Mononuclear cell (primary cell): Measurements from ENCODE around the gene UBE2O. TPM values are rescaled to one million over a fixed set of nuclear protein-coding genes. Genes with fewer than 3 reads are reported as not detected.

ENCODE experiments used
- H3K27me3 ChIP-seq: 2 replicates; pipeline ENCODE4 v1.6.0; 2011; ENCODE audit warnings: low read length, control low read depth; ENCODE audit not compliant: insufficient read depth
- H3K4me1 ChIP-seq: 2 replicates; pipeline ENCODE4 v1.5.1; 2011; ENCODE audit warnings: mild to moderate bottlenecking, low read length, control low read depth; ENCODE audit not compliant: insufficient read depth
- H3K4me3 ChIP-seq: 2 replicates; pipeline ENCODE4 v1.5.1; 2011; ENCODE audit warnings: mild to moderate bottlenecking, low read length, moderate library complexity
- H3K9me3 ChIP-seq: 2 replicates; pipeline ENCODE4 v1.5.1; 2011; ENCODE audit warnings: low read depth, mild to moderate bottlenecking, control low read depth, low read length
- total RNA-seq: library from RNA; depleted of rRNA; stranded (reverse); fragments of >200 nt; gene quantifications from one replicate; pipeline ENCODE4 v1.2.3, GENCODE V29; 2012

Gene UBE2O
- total RNA-seq, 1 donor: 15.2 TPM

DNA sequence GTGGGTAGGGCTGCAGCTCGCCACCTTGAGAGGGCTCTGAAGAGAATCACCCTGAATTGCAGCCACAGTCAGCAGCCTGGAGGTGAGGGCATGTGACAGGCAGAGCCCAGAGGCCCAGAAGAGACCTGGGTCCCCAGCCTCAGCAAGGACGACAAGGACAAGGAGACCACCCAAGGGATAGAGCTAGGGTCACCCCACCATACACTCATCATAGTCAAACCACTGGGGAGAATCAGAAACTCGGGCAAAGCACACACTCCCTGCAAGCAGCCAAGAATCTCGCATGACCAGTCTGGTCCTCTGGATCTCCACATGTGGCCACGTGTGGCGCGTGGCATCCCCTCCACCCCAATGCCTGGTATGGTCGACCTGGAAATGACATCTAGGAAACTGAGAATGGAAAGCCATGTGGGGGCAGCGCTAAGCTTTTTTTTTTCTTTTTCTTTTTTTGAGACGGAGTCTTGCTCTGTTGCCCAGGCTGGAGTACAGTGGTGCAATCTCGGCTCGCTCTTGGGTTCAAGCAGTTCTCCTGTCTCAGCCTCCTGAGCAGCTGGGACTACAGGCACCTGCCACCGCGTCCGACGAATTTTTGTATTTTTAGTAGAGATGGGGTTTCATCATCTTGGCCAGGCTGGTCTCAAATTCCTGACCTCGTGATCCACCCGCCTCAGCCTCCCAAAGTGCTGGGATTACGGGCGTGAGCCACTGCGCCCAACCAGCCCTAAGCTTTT, 73.1 kb downstream of the UBE2O start:
- Histone ChIP-seq H3K27me3 (no peaks in the 10 kb centered on the region), H3K4me3 (no peak overlapping the region), H3K9me3 (no peaks in the 10 kb centered on the region), H3K4me1 (peaks cover 33% of the 10 kb centered on the region)

GRCh38 chr17:76379275-76379641, 73.7 kb downstream of the UBE2O start:
- Histone ChIP-seq H3K4me3 (no peak overlapping the region), H3K27me3 (no peaks in the 10 kb centered on the region), H3K4me1 (peaks cover 29% of the 10 kb centered on the region), H3K9me3 (no peaks in the 10 kb centered on the region)

DNA sequence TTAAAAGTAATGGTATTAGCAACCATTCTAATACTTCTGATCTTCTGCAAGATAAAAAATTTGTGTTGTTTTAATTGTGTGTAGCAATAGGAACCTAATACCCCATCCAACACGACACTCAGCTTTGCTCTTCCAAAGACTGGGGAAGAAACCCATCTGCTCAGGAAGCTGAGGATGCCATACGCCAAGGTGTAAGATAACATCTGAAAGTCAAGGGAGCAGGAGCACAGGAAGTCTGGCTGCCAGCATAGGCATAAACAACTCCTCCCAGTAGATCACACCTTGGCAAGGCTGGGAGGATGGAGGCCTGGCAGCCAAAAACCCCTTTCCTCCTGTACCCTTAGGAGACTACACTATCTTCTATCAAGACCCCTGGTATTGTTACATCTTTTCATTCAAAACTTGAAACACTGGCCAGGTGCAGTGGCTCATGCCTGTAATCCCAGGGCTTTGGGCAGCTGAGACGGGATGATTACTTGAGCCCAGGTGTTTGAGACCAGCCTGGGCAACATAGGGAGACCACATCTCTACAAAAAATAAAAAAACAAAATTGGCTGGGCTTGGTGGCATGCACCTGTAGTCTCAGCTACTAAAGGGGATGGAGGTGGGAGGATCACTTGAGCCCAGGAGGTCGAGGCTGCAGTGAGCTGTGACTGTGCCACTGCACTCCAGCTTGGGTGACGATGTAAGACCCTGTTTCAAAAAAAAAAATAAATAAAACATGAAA, 74.2 kb downstream of the UBE2O start:
- Histone ChIP-seq H3K4me3 (no peak overlapping the region), H3K4me1 (peaks cover 26% of the 10 kb centered on the region), H3K27me3 (no peaks in the 10 kb centered on the region), H3K9me3 (no peaks in the 10 kb centered on the region)

DNA sequence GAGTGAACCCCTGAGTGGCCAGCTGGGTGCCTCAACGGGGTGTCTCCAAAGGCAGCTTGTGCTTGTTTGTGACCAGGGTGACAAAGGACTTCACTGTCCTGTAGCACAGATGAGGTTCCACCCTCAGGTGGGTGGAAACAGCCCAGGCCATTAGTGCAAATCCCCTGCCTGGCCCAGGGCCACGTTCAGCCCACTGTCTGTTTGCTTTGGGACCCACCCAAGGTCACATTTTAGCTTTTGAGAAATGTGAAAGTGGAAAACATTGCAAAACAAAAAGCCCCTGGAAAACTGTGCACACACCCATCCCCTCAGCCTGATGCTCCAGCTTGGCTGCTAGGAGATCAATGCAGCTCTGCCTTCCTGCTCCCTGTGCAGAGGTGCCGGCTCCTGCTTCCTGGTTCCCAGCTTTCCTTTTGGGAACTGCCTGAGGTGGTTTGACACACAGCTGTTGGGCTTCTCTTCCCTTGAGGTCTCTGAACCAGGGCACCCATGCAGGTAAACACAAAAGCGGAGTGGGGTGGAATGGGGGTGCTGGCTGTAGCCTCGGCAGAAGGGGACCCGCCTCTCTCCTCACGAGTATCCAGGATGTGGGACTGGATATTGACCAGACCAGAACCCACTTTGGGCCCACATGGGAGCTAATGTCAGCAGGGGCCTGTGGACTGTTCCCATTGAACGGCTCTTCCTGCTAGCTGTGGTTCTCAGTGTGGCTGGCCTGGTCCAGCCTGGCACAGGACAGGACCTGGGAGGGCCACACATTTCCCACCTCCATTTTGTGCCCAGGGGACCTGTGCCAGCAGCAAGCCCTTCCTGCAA, 76.4 kb downstream of the UBE2O start:
- no peaks in the 10 kb centered on the region for H3K9me3 ChIP-seq

GRCh38 chr17:76371656-76372628, 81.0 kb downstream of the UBE2O start:
- Histone ChIP-seq H3K27me3 (no peaks in the 10 kb centered on the region), H3K9me3 (no peaks in the 10 kb centered on the region), H3K4me1 (no peaks in the 10 kb centered on the region), H3K4me3 (no peak overlapping the region)

More for the DNA sequence above, 76.4 kb downstream of the UBE2O start:
- H3K4me1 ChIP-seq: peaks cover 8% of the 10 kb centered on the region
- no peak overlapping the region for H3K4me3 ChIP-seq
- no peaks in the 10 kb centered on the region for H3K27me3 ChIP-seq

DNA sequence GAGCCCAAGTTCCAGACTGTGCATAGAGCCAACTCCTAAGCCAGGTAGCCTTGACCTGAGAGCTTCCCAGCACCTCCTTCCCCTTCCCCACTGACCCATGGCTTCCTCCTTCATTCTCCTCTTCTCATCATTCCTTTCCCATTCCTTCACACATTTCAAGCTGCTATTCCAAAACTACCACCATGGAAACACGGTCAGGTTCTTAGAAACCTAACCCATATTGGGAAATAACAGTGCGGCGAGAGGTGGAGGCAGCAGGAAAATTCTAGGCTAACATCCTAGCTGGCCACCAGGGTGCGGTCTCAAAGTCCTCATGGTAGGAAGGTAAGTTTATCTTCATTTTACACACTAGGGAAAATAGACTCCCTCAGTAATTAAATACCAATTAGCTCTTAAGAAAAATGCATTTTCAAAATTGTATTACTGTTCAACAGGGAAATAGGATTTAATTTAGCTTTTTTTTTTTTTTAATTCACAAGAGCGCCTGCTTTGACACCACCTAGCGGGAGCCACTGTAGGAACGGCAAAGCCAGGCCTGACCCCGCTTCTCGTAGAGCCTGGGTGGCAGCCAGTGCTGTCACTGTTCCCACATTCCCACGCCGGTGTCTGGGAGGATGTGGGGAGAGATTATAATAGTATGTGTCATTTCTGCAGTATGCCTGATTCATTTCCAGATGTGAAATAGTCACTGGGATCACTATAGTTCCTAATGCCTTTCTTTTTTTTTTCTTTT, 82.5 kb downstream of the UBE2O start:
- no peaks in the 10 kb centered on the region for H3K4me1 ChIP-seq
- H3K27me3 ChIP-seq: no peaks in the 10 kb centered on the region
- H3K4me3 ChIP-seq: no peak overlapping the region
- H3K9me3 ChIP-seq: no peaks in the 10 kb centered on the region

DNA sequence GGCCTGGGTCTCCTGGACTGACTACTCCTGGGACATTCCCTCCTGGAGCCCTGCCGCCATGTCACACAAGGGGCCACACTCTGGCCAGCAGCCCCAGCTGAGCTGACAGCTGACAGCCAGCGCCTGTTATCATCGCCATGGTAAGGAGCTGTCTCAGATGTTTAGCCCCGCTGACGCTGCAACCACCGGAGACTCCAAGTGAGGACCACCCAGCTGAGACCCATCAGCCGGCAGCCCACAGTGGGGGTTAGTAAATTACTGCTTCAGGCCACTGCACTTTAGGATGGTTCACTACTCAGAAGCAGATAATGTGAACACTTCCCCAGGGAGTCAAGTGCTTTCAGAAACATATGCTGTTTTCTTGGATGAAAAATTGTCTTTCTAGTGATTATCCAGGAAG, 83.1 kb downstream of the UBE2O start:
- Histone ChIP-seq H3K9me3 (no peaks in the 10 kb centered on the region), H3K4me1 (no peaks in the 10 kb centered on the region), H3K27me3 (no peaks in the 10 kb centered on the region), H3K4me3 (no peak overlapping the region)

DNA sequence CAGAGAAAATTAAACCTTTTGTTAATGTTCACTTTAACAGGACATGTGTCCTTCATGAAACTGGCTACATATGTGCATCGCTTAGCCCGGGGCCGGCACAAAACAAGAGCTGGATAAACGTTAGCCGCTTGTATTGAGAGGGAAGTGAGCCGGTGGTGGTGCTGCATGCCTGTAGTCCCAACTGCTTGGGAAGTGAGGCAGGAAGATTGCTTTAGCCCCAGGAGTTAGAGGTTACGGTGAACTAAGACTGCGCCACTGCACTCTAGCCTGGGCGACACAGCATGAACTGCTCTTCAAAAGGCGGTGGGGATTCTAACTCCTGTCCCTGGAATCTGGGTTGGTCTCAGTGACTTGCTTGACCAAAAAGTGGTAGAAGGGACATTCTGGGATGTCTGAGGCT, 83.6 kb downstream of the UBE2O start:
- H3K9me3 ChIP-seq: no peaks in the 10 kb centered on the region
- H3K4me3 ChIP-seq: no peak overlapping the region
- no peaks in the 10 kb centered on the region for H3K27me3 ChIP-seq
- H3K4me1 ChIP-seq: no peaks in the 10 kb centered on the region

DNA sequence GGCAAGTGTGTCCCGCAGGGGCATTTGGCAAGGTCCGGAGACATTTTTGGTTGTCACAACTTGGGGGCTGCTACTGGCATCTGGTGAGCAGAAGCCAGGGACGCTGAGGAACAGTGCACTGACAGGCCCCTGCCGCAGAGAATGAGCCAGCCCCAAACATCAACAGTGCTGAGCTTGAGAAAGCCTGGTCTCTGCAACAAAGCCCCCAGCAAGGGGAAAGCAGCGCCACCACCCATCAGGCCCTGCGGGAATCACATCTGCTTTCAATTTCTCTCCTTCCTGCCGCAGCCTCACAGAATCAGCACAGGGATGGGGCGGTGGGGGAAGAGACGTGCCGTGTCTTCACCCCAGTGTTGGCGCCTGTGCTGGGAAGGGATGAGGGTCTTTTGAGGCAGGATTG, 84.4 kb downstream of the UBE2O start:
- no peaks in the 10 kb centered on the region for H3K9me3 ChIP-seq
- H3K27me3 ChIP-seq: no peaks in the 10 kb centered on the region
- no peak overlapping the region for H3K4me3 ChIP-seq
- no peaks in the 10 kb centered on the region for H3K4me1 ChIP-seq

- H3K4me1 ChIP-seq: no peaks in the 10 kb centered on the region
- H3K27me3 ChIP-seq: no peaks in the 10 kb centered on the region
- no peaks in the 10 kb centered on the region for H3K9me3 ChIP-seq
- H3K4me3 ChIP-seq: no peak overlapping the region
Measured at GRCh38 chr17:76367642-76368041, 85.3 kb downstream of the UBE2O start.

DNA sequence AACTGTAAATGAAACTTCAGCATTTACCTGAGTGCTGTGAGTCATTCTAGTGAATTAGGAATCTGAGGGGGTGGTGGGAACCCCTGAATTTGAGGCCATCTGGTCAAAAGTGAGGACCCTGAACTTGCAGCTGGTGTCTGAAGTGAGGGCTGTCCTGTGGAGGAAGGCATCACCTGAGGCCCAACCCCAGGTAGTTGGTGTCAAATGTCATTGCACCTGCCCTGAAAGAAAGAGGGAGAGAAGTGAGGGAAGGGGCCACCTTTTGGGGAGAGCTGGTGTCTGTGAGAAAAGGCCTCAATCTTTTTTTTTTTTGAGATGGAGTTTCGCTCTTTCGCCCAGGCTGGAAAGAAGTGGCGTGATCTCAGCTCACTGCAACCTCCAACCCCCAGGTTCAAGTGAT, 86.7 kb downstream of the UBE2O start:
- H3K9me3 ChIP-seq: no peaks in the 10 kb centered on the region
- H3K27me3 ChIP-seq: no peaks in the 10 kb centered on the region
- no peaks in the 10 kb centered on the region for H3K4me1 ChIP-seq
- H3K4me3 ChIP-seq: no peak overlapping the region

DNA sequence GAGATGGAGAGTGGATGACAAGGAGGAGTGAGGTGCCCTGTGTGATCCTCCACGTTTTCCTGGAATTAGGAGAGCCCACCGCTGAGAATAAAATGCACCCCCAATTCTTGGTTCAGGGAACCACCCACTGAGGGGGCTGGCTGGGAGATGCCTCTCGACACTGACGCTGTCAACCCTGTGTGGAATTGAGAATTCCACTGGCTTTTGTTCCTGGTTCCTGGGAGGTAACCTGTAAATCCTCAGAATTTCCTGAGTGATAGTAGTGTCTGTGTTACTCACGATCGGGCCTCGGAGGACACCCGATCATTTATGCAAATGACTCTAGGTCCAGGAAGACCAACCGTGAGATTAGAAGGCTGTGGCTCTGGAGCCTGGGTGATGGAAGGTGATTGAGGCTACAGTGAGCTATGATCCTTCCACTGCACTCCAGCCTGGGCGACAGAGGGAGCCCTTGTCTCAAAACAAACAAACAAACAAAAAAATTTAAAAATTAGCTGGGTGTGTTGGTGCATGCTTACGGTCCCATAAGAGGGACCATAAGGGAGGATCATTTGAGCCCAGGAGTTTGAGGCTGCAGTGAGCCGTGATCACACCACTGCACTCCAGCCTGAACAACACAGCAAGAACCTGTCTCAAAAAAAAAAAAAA, 87.6 kb downstream of the UBE2O start:
- Histone ChIP-seq H3K27me3 (no peaks in the 10 kb centered on the region), H3K4me1 (no peaks in the 10 kb centered on the region), H3K4me3 (no peak overlapping the region), H3K9me3 (no peaks in the 10 kb centered on the region)

GRCh38 chr17:76363107-76363842, 89.7 kb downstream of the UBE2O start:
- Histone ChIP-seq H3K9me3 (no peaks in the 10 kb centered on the region), H3K4me1 (no peaks in the 10 kb centered on the region), H3K27me3 (no peaks in the 10 kb centered on the region), H3K4me3 (no peak overlapping the region)
